Globus pallidus (tissue), 1 donor: ENCODE data around the gene KDF1.
A peak's percentile ranks its signal among the peaks of the same experiment; 100 is the strongest.
"Not testable (repeated sequence)": the region's sequence is repeated elsewhere in the genome, so short reads cannot be mapped to it uniquely, and the experiment has no call there.

Experiments
- DNase-seq: peaks from one replicate; pipeline ENCODE4 v3.0.0-alpha.2; 2015; ENCODE audit warnings: low spot score

KDF1 gene

DNA sequence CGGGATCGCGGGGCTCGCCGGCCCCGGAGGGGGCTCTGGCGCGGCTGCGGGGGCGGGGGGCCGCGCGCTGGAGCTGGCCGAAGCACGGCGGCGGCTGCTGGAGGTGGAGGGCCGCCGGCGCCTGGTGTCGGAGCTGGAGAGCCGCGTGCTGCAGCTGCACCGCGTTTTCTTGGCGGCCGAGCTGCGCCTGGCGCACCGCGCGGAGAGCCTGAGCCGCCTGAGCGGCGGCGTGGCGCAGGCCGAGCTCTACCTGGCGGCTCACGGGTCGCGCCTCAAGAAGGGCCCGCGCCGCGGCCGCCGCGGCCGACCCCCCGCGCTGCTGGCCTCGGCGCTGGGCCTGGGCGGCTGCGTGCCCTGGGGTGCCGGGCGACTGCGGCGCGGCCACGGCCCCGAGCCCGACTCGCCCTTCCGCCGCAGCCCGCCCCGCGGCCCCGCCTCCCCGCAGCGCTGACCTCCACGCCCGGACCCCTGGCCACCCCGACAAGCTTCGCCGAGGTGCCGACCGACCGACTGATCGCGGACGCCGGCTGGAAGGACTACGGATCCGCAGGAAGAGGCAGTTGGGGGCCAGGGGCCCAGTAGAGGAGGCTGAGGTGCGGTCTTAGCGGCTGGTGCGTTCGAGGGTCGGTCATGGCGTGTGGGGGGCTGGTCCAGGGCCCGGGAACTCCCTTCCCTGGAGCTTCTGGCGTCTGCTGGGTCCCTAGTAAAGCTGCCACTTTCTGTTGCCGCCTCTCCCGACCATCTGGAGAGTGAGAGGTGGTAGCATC lies 33.9 kb upstream of the KDF1 start:
- DNase-seq, result no peak

DNA sequence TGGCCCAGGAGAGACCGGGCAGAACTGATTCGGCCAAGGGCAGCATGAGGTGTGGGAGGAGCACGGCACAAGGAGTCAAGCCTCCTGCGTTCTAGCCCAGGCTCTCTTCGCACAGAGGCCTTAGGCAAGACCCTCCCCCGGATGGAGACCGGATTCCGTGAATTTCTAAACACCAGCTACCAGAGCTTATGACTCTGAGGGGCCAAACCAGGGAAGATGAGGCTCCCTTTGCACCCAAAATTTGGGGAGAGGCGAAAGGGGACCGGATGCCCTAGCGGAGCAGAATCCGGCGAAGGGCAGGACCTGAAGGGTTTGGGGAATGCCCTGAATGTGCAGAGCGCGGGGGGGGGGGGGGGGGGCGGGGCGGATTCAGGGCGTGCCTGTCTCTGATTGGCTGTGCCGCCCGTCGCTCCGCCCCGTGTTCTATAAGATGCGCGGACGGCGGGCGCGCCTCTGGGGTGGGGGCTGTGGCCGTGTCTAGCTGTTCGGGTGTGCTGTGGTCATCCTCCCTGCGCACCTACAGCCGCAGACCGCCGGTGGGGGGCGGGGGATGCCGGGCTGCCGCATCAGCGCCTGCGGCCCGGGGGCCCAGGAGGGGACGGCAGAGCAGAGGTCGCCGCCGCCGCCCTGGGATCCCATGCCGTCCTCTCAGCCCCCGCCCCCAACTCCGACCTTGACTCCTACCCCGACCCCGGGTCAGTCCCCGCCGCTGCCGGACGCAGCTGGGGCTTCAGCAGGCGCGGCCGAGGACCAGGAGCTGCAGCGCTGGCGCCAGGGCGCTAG lies 33.2 kb upstream of the KDF1 start, which contains the start of gene TRNP1:
TSS of gene TRNP1 (plus strand) at position 456 of the 783 bp plus-strand sequence. CDS start at position 551, 95 bp downstream.
- DNase-seq, result peak; percentile 29

DNA sequence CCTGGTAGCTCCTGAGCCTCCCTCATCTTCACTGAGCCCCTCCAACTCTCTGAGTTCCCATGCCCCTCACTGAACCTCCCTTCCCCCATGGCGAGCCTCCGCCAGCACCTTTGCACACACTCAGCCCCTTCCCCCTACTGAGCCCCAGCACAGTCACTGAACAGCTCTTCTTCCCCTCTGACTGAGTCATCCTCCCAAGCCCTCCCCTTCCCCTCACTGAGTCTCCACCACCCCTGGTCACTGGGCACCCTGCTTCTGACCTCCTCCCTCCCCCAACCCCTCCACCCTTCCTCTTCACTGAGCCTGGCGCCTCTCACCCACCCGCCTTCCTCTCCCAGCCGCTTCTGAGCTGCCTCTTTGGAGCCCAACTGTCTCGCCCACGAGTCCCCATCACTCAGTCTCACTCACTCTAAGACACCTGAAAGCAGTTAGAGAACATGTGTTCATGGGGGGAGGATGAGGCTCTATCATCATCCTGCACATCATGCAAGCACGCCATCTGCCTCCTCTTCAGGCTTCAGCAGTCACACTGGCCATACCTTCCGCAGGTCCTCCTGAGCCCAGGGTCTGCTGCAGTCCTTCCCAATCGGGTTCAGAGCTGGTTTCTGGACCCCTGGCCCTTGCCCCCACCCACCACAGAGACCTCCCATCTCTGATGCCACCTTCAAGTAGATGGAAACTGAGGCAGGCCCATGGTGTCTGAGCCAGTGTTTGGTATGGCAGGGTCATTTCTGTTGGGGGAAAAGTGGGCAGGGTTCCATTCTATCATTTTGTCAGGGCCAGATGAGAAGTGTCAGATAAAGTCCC lies 31.2 kb upstream of the KDF1 start:
- no peak for DNase-seq

DNA sequence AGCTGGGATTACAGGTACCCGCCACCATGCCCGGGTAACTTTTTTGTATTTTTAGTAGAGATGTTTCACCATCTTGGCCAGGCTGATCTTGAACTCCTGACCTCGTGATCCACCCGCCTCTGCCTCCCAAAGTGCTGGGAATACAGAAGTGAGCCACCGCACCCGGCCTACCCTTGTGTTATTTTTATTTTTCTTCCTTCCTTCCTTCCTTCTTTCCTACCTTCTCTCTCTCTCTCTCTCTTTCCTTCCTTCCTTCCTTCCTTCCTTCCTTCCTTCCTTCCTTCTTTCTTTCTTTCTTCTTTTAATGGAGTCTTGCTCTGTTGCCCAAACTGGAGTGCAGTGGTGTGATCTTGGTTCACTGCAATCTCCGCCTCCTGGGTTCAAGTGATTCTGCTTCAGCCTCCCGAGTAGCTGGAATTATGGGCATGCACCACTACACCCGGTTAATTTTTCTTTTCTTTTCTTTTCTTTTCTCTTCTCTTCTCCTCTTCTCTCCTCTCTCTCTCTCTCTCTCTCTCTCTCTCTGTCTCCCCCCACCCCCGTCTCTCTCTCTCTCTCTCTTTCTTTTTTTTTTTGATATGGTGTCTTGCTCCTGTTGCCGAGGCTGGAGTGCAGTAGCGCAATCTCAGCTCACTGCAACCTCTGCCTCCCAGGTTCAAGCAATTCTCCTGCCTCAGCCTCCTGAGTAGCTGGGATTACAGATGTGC lies 29.3 kb upstream of the KDF1 start:
- not testable (repeated sequence) for DNase-seq

DNA sequence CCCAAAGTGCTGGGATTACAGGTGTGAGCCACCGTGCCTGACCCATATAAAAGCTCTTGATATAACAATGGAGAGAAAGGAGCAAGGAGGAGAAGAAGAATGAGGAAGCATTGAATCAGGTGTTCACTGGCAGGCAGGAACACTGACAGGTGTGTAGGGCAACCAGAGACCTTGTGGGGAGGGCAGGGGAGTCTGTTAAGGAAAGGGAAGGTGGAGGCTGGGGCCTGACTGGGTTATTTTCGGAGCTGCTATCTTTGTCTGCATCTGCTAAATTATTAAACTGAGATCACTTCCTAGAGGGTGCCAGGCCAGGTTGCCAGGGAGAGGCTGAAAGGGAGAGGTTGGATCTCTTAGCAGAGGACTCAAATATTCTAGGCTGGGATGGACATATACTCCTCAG lies 26.4 kb upstream of the KDF1 start:
- DNase-seq, result no peak

DNA sequence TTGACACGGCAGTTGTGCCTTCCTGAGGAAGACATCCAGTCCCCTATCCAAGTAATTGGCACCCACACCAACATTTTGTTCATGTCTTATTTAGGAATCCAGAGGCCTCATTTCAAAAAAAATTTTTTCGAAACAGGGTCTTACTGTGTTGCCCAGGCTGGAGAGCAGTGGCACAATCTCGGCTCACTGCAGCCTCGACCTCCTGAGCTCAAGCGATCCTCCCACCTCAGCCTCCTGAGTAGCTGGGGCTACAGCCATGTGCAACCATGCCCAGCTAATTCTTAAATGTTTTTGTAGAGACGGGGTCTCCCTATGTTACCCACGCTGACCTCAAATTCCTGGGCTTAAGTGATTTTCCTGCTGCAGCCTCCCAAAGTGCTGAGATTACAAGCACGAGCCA lies 24.0 kb upstream of the KDF1 start:
- DNase-seq, result no peak

DNA sequence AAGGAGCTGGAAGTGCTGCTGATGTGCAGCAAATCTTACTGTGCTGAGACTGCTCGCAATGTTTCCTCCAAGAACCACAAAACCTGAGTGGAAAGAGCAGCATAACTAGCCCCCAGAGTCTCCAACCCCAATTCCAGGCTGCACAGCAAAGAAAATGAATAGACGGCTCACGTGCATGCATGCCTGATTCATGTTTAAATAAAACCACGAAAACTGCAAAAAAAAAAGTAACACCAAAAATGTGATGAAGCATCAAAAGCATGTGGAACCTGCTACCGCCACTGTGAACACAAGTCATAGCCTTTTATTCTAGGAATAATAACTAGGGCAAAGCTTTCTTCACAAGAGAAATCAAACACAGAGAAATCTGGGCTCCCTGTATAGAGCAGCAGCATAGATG lies 23.6 kb upstream of the KDF1 start:
- no peak for DNase-seq

DNA sequence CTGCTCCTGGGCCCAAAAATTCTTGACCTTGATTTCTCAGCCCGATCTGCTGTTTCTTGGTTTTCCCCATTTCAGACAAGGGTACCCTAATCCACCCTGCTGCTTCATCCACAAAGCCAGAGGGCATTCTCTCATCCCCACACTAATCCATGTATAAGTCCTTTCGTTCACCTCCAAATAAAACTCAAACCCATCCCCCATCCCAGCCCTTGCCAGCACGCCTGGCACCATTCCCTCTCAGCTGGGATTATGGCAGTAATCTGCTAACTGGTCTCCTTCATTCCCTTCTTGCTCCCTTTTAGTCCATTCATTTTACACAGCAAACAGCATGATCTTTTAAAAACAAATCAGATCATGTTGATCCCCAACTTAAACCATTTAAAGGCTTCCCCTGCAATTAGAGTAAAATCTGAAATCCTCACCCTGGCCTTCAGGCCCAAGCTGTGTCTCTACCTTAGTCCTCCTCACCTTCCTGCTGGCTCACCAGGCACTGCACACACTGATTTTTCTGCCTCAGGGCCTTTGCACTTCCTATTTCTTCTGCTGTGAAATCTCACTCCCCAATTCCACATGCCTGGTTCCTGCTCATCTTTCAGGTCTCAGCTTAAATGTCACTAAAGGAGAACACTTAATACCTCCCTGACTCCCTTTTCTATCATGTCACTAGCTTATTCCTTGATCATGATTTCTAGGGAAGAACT lies 21.0 kb upstream of the KDF1 start:
- no peak for DNase-seq

DNA sequence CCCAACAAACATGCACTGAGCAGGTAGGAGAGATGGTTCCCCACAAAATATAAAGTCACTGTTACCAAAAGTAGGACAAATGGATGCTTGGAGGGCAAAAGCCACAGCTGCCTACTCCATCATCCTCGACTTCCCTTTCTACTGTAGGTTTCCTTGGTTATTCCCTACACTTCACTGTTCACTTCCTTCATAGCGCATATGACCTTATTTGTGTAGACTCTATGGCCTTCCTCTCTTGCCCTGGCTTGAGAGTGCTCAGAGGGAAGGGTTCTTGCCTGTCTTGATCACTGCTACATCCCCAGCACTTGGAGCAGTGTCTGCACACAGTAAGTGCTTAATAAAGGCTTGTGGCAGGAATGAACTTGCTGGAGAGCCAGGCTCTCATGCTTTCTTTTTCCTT lies 18.6 kb upstream of the KDF1 start:
- DNase-seq, result no peak

DNA sequence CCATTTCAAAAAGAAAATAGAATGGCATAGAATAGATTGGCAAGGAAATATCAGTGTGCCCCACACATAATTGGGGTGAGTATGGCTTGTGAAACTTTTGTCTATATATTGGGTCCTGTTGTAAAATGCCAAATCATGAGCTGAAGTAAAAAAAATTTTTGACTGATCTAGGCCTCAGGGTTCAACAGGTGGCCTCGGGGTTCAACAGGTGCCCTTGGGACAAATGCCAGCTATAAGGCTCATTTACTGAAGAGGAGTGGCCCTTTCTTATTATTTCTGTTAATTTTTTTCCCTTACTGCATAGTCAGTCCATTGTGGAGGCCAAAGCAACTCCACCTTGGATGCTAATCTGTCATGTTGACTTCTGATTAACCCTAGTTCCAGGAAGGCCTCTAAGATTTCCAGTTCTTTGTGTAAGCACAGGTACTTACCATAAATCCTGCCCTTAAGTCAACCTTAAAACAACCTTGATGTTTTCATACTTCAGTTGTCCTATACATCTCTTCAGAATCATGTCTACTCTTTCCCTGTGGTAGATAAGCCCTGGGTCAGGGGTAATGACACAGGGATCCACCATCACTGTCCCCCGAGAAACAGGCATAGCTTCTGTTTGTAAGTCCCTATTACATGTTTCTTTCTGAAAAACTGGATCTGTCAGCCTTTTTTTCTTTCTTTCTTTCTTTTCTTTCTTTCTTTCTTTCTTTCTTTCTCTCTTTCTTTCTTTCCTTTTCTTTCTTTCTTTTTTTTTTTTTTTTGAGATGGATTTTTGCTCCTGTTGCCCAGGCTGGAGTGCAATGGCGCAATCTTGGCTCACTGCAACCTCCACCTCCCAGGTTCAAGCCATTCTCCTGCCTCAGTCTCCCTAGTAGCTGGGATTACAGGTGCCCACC lies 16.6 kb upstream of the KDF1 start:
- DNase-seq, result no peak

DNA sequence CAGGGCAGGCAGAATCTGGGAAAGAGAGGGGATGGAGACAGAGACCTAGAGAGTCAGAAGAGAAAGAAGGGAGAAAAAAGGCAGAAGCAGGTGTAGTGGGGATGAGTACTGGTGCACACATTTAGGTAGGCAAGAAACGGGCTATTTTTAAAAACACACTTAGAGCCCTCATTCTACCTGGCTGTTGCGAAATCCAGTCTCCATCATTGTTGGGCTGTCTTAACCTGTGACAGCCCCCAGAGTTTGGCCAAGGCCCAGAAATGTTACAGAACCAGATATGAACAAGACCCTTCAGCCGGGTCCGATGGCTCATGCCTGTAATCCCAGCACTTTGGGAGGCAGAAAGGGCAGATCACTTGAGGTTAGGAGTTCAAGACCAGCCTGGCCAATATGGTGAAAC lies 12.6 kb upstream of the KDF1 start:
- DNase-seq, result no peak

DNA sequence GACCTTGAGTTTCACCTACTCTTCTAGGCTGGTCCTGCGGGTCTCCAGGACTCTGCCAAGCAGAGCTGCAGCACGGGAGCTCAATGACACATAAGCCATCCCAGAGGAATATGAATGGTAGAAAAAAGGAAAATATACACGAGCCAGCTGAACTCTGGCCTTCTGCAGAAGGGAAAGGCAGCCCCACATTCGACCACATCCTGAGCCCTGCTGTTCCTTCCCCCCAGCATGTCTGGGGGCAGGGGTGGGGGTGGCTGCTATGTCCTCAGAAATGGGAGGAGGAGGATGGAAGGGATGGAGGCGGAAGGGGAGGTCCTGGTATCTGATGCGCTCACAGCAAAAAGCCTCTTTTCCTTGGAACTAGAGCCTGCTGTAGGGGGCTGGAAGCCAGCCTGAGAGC lies 12.1 kb upstream of the KDF1 start:
- no peak for DNase-seq

DNA sequence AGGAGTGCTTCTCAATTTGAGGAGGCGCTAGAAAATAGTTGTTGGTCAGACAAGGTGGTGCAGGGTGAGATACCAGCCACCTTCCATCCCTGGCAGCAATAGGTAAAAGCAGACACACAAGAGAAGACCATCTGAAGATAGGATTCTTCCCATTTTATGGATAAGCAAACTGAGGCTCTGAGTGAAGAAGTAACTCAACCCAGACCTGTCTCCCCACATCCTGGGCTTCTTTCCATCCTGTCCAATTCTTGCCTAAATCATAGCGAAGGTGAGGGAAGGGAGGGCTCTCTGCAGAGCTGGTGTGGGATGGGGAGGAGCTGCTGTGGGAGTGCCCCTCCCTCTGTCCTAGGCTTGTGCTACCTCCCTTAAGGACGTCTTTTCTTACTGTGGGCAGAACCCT lies 11.3 kb upstream of the KDF1 start:
- DNase-seq, result no peak

DNA sequence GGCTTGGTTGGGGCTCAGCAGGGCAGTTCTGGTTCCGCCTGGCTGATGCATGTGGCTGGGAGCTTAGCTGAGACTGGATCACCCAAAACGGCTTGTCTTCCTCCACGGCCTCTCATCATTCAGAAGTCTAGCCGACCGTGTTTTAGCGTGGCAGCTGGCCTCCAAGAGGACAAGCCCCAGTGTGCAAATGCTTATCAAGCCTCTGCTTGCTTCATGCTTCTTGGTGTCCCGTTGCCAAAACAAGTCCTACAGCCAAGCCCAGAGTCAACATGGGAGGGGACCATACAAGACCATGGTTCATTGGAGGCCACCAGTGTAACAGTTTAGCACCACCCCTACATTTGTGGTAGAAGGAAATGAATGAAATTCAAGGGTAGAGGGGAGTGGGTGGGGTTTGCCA lies 10.5 kb upstream of the KDF1 start:
- DNase-seq, result no peak

DNA sequence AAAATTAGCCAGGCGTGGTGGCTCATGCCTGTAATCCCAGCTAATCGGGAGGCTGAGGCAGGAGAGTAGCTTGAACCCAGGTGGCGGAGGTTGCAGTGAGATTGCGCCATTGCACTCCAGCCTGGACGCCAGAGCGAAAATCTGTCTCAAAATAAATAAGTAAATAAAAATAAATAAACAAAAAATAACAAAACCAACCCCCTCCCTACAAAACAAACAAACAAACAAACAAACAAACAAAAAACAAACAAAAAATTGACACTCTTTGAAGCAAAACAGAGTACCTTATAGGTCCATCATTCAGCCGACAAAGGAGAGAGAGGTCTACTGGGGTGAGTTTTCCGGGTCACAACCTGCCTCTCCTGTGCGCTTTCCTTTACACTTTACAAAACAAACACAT lies 5.4 kb upstream of the KDF1 start:
- no peak for DNase-seq

DNA sequence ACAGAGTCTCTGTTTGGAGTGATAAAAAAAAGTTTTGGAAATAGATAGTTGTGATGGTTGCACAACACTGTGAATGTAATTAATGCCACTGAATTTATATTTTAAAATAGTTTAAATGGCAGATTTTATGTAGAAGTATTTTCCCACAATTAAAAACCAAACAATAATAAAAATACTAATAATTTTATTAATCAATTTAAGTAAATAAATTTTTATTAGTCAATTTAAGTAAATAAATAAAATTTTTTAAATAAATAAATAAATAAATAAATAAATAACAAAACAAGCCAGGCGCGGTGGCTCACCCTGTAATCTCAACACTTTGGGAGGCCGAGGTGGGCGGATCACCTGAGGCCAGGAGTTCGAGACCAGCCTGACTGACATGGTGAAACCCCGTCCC lies 4.9 kb upstream of the KDF1 start:
- DNase-seq, result no peak

DNA sequence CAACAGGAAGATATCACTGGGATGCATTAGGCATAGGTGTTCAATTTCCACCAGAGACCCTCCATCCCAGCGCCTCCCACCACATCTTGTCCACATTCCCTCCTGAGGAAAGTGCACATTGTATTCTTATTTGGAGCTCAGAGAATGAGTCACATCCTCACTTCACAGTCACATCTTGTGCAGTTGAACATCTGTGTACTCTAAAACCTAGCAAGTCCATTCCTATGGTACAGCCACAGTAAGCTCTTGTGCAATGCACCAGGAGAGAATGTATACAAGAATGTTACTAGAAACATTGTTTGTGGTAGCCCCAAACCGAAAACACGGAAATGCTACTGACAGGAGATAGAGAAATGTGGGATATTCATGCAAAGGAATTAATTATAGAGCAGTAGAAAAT lies 1.6 kb upstream of the KDF1 start:
- DNase-seq, result no peak

DNA sequence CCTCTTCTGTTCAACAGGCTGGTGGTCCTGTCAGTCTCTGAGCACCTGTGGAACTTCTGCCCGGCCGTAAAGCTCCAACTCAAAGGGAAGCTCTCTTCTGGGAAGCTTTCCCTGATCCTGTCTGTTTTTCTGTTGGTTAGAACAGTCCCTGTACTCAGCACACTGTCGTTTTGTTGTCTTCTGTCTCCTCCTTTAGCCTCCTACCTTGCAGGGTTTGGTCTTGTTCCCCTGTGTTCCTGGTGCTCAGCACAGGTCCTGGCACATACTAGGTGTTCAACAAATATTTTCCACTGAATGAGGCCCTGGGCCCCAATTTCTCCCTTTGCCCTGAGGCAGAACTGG lies 328 bp upstream of the KDF1 start:
- no peak for DNase-seq

DNA sequence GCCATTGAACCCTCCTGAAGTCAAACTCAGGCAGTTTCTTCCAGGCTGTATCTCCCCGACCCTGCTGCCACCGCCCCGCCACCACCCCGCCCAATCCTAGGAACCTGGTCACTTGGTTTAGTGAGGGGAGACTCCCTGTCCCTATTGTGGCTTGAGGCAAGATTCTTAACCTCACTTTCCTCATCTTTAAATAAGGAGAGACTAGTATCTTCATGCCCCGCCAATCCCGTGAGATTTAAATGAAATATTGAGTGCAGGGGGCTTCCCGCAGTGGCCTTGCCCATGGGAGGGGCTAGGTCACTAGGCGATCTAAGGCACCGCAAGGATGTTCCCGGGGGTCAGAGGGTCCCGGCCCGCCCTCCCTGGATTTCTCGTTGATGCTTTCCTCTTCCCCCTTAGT lies 998 bp downstream of the KDF1 start:
- DNase-seq, result no peak

DNA sequence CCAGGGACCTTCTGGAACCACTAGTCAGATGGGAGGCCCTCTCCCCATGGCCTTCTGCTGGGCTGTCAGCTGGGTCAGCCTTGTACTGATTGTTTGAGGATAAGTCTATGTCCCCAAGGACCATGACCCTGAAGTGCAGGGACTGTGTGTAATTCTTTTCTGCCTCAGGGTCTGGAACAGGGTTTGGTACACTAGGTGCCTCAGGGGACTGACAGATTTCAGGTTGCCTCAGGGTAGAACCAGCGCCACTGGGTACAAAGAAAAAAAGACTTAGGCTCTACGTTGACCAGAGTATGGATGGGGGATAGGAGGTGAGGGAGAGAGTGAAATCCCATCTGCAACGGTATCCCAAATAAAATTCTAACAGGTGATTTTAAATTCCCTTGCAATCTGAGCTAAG lies 3.0 kb downstream of the KDF1 start:
- DNase-seq, result no peak

DNA sequence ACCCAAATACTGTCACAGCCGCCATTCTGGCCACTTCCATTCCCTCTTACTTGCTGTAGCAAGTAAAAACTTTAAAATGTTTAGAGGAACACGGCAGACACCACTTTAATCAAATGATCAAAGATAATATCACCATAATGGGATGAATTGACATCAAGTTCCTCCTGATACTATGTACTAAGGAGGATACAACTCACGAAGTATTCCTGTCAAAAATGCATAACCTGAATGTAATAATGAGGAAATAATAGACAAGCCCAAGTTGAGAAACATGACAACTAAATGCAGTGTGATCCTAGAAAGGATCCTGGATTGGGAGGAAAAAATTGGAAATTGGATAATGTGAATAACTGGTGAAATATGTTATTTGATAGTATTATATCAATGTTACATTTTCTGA lies 3.9 kb downstream of the KDF1 start:
- no peak for DNase-seq
